NCI-H345 treated with DMSO at 0.1 percent for 48 hours (cell line): Measurements from ENCODE around the gene CATSPERB.
"Not testable (repeated sequence)": the region's sequence is repeated elsewhere in the genome, so short reads cannot be mapped to it uniquely, and the experiment has no call there.

Source experiments
- DNase-seq: peaks from one replicate; lab custom pipeline; 2025; ENCODE audit not compliant: unreplicated experiment; lab: John Stamatoyannopoulos, UW

CATSPERB gene, protein sequence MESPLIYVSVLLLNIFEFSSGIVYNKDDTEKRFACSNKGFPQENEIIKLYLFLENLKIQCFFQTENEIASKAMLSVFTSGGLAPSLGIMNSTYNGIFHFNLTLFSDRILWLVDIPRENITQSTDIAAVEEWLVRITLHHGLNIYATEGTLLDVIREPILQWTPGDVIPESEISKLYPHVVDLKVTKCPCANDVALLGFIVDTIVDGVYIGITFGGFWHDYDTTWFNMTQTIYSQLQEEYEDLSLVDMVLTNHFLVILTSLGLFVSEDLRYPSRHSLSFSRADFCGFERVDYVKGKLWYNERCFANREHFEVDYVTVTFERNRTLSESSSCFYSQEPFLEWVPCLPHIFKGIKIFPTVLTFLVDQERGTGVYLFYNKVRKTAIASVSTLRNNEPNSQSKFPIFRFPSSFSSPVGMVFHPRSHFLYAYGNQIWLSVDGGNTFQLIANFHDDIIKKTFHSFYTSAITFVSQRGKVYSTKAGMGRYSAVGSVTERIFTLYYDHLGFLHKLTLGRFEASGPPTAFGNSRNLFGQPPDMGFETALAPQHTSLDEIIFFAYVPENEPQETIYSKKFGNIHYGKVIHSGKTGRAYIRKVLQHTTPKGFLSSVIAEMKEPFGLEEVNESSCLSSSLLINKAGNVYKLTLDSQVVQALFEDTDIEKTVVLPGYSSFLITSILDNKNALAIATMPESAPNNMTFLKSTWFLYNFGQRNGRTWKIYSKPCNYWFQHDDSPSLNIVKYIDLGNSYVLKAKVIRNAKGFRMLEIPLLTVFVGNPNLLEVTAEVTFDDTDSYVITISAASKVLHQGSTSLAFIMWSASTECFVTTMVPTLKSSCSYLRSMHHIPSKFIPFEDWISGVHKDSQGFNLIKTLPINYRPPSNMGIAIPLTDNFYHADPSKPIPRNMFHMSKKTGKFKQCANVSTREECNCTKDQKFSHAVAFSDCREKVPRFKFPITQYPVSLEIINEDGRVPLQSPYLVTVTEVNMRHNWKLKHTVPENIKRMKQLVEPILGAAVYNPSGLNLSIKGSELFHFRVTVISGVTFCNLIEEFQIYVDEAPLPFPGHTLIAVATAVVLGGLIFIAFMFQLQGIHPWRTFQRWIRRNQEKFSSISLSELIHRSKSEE

DNA sequence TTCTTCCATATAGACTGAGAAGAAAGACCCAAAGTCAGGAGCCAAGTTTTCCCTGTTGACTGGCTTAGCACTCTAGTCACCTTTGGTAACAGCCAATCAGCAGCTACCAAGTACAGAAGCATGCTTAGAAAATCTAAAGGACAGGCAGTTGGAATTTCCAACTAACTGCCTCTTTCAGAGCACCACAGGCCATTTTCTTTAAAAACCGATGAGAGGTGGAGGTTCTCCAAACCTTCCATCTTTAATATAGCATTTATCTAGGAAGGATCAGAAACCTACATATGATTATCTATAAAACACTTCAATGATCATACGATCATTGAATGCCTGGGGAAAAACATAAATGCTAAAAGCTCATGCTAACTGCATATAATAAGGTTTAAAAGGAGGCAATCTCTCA, at the start of gene CATSPERB:
Gene CATSPERB, minus strand, starts transcription at position 101 of the 400 bp plus-strand sequence. CDS start 2,607 bp downstream, outside the sequence.
- no peak for DNase-seq

DNA sequence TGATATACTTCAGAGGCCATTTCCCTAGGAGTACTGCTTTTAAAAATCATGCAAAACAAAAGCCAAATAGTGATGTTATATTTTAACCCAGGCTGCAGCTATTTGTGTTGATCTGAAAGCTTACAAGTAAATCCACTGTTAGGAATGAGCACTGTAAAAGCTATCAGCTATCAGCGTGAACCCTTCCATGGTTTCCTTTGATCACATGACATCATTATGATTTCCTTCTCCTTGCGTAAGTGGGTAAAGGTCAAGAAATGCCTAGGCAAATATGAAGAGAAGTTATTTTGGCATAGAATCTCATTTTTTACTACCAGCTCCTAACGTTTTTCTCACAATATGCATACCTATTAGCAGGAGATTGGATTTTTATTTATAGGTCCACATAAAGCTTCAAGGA, 48.6 kb upstream of the CATSPERB start:
- no peak for DNase-seq

DNA sequence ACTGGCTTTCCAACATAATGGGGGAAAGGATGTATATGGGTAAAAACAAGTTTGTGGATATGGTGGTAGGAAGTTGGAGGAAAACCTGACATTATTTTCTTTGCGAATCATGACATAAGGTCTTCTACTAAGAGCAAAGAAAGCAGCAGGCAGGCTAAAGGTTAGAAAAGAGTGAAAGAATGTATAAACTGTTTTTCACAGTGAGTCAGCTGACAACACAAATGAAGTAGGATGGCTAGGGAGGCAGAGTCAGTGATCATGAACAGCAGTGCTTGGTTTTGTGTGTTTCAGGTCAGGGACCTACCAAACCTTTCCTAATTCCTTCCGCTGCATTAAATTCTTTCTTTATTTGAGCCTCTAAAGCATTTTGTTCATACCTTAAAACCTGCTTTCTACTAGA, 46.3 kb upstream of the CATSPERB start:
- DNase-seq = no peak

DNA sequence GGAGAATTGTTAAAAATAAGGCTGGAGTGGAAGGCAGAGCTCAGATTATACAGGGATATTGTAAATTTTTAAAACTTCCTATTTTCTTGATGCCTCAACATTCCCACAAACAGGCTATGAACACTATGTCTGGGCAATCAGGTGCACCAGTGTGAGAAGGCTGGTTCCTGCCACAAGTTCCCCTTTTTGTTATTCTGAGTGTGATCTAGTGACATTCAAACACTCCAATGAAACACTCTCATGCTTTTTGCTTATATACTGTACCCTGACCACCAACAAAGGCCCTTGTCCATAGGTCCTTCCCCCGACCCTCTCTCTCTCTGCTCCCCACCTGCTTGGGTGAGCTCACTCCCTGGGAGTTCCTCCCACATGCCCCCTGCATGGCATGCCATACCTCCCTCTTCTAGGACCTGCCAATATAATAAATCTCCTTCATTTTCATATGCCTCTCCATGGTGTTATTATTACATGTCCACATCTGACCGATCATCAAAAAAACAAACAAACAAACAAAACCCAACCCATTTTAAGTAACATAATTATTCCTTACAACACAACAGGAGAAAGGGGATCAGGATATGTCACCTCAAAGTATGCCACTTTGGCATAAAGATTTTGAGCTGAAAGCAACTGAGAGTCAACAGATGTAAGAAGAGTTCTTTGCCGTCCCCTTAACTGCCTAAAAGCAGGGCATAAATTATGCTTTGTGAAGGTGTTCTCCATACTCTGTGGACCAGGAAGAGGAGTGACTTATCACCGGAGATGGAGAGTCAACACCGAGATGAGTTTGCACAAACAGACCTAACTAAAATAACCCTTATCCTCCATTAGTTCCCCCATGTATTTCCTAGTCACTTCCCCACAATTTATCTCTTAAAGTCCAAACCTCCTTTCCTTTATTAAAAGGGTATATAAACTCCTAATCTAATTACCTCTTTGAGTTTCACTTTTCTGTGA, 42.5 kb upstream of the CATSPERB start:
- DNase-seq = no peak

DNA sequence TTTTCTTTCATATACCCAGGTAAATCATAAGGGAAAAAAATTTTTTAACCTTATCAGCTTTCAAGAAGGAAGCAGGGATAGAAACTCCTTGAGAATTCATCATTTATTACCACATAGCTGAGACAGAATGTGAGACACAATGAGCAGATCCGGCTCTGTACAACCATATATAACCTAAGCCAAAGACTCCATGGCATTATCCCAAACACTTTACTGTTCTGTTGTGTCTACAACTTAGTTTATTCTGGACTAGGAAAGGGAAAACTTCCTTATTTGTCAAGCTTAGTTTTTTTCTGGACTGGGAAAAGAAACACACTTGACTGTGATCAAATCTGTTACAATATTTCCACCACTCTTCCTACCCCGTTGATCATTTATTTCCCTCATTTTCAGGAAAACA, 38.3 kb upstream of the CATSPERB start:
- no peak for DNase-seq

DNA sequence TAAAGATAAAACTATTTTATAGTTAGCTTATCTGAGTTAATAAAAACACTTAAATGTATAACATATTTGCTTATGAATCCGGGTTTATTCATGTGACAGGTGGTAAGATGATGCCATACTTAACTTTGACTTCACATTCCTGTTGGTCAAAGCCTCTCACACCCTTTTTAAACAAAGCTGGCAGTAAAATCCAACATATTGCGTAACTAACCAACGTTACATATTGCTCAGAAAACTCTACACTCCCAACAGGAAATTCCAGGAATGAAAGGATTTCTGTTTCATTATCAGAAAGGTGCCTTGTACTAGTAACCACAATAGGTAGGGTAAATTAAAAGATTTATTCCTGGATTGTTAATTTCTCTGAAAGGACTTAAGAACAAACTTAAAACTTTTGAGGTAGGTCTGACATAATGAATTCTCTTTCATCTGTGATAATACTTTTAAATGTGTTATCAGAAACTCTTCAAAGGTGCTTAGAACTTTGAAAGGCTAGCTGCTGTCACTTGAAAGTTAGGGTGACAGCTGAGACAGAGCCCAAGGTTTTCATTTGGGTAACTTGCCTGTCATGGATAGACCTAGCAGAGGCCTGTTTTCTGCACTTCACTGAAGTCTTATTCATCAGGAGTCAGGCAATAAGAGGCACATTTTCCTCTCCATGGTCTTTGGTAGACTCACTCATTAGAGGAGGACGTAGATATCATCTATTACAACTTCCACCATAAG, 23.8 kb upstream of the CATSPERB start:
- no peak for DNase-seq

DNA sequence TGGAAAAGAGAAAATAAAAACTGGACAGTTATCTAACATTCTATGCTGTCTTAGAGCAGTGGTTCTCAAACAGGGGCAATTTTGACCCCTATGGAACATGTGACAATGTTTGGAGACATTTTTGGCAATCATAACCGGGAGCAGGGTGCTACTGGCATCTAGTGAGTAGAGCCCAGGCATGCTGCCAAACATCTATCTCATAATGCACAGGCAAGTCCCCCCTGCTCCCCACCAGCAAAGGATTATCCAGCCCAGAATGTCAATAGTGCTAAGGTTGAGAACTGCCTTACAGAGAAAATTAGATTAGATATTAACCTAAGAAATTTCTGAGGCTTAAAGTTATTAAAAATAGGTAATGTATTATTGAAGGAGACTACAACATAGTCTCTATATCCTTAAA, 22.9 kb upstream of the CATSPERB start:
- no peak for DNase-seq

DNA sequence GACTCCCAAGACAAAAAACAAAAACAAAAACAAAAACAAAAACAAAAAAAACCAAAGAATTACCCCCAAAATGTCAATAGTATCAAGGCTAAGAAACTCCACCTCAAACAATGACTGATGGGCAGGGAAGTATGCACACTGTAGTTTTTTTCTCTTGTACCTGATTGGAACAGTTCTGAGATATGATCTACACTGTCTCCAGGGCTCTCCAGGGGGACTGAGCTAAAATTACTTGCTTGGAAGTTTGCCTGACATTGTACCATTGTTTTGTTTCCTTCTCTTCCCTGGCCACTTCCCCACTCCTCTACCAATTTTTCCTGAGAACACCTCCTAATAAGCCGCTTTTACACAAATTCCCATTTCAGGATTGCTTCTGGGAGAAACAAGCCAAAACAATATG, 22.3 kb upstream of the CATSPERB start:
- no peak for DNase-seq

DNA sequence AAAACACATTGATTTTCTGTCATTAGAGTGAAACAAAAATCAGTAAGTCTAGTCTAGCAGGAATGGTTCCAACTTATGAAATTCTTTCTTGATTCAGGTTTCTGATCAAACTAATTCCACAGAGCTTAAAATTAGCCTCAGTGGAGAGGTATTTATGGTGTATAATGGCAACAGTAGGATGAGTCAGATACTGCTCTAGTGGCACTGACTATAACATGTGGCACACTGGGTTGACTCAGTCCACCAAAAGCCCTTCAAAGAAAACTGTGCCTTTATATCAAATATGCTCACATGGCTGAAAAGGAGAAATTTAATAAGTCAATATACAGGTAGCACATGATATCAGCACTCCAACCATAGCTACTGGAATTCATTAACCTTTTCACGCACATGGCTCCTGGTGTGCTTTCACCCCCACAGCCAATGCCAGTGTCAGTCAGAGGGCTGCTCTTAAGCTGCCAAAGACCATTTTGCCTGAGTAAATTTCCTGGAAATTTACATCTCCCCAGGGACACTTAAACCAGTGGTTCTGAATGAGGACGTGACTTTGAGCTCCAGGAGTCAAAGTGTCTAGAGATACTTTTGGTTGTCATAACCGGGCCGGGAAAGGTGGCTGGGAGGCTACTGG, 21.7 kb upstream of the CATSPERB start:
- no peak for DNase-seq

DNA sequence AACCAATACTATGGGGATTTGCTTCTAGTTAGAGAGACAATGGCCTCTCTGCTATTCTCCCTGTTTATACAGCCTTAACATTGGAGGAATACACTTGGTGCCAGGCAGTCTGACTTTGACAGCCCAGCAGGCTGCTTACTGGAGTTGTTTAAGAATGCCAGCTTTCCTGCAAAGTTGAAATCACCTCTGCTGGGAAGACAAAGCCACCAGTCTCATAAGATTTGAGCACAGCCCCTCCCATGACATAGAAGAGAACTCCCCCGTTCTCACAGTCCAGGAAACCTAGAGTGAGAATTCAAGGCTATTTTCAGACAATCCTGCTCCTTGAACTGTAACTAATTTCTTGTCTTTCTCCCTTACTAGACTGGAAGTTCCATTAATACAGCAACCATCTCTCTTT, 21.1 kb upstream of the CATSPERB start:
- no peak for DNase-seq

DNA sequence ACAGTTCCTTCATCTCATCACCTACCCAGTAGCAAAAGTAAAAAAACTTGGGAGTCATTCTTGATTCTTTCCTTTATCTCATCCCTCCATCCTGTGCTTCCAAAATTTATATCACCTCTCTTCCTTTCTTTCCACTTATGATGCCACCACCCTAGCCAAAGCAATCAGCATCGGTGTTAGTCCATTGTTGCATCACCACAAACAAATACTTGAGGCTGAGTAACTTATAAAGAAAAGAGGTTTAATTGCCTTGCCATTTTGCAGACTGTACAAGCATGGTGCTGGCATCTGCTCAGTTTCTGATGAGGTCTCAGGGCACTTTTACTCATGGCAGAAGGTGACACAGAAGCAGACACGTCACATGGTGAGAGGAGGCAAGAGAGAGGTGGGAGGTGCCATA, 19.8 kb upstream of the CATSPERB start:
- DNase-seq = no peak

DNA sequence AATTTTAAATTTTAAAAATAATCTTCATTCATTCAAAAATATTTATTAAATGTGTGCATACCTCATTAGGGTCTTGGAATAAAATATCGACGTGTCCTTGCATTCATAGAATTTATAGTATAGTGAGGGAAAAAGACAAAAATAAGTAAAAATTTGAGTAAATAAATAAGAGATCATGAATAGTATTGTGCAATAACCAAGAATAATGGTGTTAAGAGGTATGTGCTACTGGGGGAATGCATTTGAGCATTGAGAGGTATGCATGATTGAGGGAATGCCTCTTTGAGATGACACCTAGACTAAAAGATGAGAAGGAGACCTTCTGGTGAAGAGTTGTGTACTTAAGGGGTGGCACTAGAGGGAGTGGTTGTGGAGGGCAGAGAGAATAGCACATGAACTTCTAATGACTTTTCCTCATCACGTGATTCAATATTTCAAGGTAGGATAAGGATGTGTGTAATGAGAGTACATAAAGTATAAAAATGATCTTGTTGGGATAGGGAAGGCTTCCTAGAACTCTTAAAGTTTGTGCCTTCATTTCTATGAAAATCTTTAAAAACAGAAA, 18.8 kb upstream of the CATSPERB start:
- no peak for DNase-seq

DNA sequence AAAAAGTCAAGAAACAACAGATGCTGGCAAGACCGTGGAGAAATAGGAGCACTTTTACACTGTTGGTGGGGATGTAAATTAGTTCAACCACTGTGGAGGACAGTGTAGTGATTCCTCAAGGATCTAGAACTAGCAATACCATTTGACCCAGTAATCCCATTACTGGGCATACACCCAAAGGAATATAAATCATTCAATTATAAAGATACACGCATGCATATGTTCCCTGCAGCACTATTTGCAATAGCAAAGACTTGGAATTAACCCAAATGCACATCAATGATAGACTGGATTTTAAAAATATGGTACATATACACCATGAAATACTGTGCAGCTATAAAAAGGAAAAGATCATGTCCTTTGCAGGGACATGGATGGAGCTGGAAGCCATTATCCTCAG, 18.0 kb upstream of the CATSPERB start:
- DNase-seq = no peak

DNA sequence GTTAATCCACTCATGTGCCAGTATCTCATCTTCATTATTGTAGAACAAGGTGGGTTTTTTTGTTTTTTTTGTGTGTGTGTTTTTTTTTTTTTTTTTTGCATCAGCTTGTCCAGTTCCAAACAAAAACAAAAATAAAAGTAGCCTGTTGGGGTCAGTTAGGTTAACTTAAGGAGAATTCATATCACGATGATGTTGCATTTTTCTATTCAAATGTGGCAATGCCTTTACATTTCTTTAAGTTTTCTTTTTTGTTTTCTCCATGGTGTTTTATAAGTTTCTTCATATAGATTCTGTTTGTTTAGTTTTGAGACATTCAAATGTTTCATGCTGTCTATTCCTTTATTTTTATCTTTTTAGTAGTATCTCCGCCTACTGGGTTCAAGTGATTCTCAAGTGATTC, 16.2 kb upstream of the CATSPERB start:
- DNase-seq = no peak

DNA sequence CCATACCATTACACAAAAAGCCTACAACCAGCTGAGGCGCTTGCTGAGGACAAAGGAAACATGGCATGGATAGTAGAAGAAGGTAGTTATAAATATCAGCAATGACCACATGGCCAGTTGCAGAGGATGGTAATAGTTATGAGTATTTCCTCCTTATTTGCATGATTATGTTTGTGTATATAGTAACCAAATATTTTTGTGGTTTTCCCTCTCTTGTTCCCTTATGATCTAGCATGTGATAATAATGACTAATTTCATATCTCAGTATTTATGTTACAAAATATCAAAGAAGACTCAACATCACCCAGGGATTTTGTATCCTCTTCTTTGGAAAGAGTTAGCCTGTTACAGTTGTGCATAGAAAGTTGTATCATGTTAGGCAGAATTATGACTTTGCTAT, 13.5 kb upstream of the CATSPERB start:
- DNase-seq = no peak

DNA sequence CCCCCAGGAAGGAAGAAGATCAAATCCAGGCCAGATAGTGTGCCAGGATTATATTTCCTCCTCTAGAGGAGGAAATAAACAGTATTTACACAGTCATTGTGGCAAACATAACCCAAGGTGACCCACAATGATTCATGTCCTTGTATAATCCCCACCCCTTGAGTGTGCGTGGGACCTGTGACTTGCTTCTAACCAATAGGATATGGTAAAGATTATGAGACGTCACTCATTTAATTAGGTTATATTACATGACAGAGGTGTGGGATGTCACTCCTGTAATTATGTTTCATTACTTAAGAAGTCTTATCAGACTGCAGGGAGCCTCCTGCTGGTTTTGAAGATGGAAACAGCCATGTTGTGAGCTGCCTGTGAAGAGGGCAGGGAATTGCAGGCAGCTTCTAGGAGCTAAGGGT, 12.2 kb upstream of the CATSPERB start:
- no peak for DNase-seq

DNA sequence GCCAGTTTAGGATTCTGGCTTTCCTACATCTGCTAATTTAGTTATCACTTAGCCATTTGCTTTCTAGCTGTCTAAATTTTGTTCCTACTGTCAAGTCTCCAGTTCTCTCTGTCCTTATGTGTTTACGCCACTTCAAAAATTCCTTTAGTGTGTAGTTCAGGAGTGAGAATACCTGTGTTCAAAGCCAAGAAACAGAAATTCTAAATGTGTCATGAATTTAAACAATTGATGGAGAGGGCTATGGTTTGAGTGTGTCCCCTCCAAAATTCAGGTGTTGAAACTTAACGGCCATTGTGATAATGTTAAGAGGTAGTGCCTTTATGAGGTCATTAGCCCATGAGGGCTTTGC, 11.4 kb upstream of the CATSPERB start:
- DNase-seq = no peak

DNA sequence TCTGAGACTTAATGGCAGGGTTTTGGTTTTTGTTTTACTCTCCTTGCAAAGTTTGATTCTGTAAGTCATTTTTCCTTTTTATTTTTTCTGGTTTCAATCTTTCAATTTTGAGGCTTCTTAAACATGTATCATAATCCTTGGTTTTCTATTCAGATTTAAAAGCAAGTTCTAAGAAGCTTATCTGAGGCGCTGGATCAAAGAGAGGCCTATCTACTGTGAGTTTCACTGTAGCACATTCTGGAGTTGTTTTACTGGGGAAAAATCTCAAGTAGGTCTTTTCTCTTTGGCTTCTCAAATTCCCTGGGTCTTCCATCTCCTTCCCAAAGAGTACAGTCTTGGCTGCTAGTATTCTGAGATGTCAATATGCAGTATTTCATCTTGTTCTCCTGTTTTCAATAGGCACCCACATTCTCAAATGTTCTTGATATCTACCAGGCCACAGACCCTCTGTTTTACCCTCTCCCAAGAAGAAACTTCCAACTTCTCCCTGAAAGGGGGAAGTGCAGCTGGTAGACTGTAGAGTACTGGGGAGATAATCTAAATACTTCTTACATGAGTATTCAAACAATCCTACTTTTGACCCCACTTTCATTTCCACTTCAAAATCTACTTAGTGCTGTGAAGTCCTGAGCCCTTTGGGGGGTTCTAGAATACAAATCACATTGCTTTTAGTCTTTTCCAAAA, 10.9 kb upstream of the CATSPERB start:
- DNase-seq = no peak

DNA sequence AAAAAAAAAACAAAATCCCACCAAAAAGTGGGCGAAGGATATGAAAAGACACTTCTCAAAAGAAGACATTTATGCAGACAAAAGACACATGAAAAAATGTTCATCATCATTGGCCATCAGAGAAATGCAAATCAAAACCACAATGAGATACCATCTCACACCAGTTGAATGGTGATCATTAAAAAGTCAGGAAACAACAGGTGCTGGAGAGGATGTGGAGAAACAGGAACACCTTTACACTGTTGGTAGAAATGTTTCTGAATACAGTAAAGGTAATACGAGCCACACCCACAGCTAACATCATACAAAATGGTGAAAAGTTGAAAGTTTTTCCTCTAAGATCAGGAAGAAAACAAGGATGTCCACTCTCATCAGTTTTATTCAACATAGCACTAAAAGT, 8.0 kb upstream of the CATSPERB start:
- DNase-seq = not testable (repeated sequence)
